ENCODE data around the gene SEH1L.
"Not testable (repeated sequence)": the region's sequence is repeated elsewhere in the genome, so short reads cannot be mapped to it uniquely, and the experiment has no call there.

SEH1L gene

DNA sequence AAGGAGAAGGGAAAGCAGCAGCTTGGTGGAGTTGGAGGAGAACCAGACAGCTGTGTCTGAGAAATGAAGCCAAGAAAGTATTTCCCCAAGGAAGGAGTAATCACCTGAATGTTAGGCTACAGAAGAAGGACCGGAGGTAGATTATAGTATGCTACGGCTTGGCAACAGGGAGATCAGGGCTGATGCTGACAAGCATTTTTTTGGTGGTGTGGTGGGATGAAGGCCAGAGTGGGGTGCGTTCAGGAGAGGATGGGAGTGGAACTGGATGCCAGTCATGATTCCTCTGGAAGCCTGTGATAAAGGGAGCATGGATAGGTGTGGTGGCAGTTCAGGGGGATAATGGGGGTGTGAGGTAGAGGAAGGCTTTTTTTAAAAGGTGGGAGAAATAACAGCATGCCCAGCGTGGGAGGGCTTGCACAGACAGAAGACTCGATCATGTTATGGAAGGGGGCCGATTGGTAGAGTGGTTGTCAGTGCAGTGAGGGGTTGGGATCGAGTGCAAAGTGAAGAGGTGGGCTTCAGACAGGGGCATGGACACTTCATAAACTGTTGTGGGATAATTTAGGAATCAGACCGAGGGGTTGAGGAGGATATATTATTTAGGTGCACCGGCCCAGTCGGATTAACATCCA is 49.0 kb downstream of the SEH1L start (continued):
- no peak for TF ChIP-seq ZNF221 (tag by site-specific recombination; IDR thresholded peaks at IDR 0.05; ENCODE audit: borderline replicate concordance)
- peak; percentile 52 for TF ChIP-seq ZFHX2 (tag by site-specific recombination; conservative IDR thresholded peaks at IDR 0.05)
- no peak for TF ChIP-seq REPIN1 (tag by site-specific recombination; IDR thresholded peaks at IDR 0.05; ENCODE audit: low read depth)

DNA sequence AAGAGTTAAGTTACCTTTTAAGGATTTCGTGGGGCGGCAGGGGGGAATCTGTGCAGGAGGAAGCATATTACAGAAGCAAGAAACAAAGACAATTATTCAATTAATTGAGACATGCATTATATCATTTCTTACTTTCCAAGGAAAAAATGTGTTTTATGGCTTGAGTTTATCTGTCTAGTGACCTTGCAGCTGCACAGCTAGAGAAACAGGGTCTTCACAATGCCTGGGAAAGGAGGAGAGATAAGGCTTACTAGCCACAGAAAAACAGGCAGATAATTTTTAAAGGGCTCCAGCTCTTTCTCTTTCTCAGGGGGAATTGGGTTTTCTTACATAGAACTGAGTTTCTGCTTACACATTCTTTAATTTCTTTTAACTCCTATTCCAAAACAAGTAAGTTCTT is 49.5 kb downstream of the SEH1L start:
- H3K4me1 ChIP-seq (ENCODE audit: control insufficient read depth, insufficient read depth, low read length) = peaks cover 11% of the 10 kb centered on the region; the same call in 1 of the 2 replicates
- H3K27ac ChIP-seq (ENCODE audit: extremely low read depth, low read depth, low read length); H3K9me3 ChIP-seq (ENCODE audit: control insufficient read depth, insufficient read depth, low read depth, low read length); H3K4me3 ChIP-seq (ENCODE audit: low read depth, low read length); POLR2A ChIA-PET: not testable (repeated sequence)
- CTCF ChIA-PET = interaction anchor here (0.7 kb wide), 1 partner anchor 669 kb away, joined by 3 read pairs; no protein-coding TSS in a partner anchor
- H3K36me3 ChIP-seq (ENCODE audit: control insufficient read depth in 2 of 2, insufficient read depth in 1 of 2, low read length in 2 of 2) = peaks cover 13 to 18% of the 10 kb centered on the region in 2 experiments

GRCh38 chr18:12998332-12999060 is 50.7 kb downstream of the SEH1L start:
- POLR2A ChIA-PET = interaction anchor here (3.3 kb wide), 1 partner anchor 7 kb away, joined by 28 read pairs; the partner anchor contains the start of gene CEP192
- no peaks in the 10 kb centered on the region for H3K9me3 ChIP-seq (ENCODE audit: control insufficient read depth, insufficient read depth, low read depth, low read length)
- no peak overlapping the region for H3K27ac ChIP-seq (ENCODE audit: extremely low read depth, low read depth, low read length)
- TF ChIP-seq ZNF785 (tag by site-specific recombination; IDR thresholded peaks at IDR 0.05) = no peak
- no peak for TF ChIP-seq ZFHX2 (tag by site-specific recombination; conservative IDR thresholded peaks at IDR 0.05)
- TF ChIP-seq ZNF664 (tag by site-specific recombination; IDR thresholded peaks at IDR 0.05) = peak; percentile 59; the same call in 1 of the 2 replicates
- TF ChIP-seq, protein P1, sequence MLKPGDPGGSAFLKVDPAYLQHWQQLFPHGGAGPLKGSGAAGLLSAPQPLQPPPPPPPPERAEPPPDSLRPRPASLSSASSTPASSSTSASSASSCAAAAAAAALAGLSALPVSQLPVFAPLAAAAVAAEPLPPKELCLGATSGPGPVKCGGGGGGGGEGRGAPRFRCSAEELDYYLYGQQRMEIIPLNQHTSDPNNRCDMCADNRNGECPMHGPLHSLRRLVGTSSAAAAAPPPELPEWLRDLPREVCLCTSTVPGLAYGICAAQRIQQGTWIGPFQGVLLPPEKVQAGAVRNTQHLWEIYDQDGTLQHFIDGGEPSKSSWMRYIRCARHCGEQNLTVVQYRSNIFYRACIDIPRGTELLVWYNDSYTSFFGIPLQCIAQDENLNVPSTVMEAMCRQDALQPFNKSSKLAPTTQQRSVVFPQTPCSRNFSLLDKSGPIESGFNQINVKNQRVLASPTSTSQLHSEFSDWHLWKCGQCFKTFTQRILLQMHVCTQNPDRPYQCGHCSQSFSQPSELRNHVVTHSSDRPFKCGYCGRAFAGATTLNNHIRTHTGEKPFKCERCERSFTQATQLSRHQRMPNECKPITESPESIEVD (tag by site-specific recombination; IDR thresholded peaks at IDR 0.05) = 0 out of 2 replicates have a peak, but pooled peaks have one; percentile 9
- H3K36me3 ChIP-seq (ENCODE audit: control insufficient read depth in 2 of 2, insufficient read depth in 1 of 2, low read length in 2 of 2) = peaks cover 22 to 23% of the 10 kb centered on the region in 2 experiments
- CTCF ChIA-PET = interaction anchor here (0.6 to 0.7 kb wide), 3 partner anchors 253 to 670 kb away, joined by 3 to 5 read pairs (median 3); no protein-coding TSS in a partner anchor
- H3K4me1 ChIP-seq (ENCODE audit: control insufficient read depth, insufficient read depth, low read length) = peaks cover 9% of the 10 kb centered on the region; the same call in 1 of the 2 replicates
- no peak overlapping the region for H3K4me3 ChIP-seq (ENCODE audit: low read depth, low read length)

GRCh38 chr18:13003466-13003896 is 55.7 kb downstream of the SEH1L start:
- 0 out of 2 replicates have a peak, but pooled peaks have one; percentile 18 for TF ChIP-seq ZNF660 (tag by site-specific recombination; IDR thresholded peaks at IDR 0.05)
- TF ChIP-seq, protein P2, sequence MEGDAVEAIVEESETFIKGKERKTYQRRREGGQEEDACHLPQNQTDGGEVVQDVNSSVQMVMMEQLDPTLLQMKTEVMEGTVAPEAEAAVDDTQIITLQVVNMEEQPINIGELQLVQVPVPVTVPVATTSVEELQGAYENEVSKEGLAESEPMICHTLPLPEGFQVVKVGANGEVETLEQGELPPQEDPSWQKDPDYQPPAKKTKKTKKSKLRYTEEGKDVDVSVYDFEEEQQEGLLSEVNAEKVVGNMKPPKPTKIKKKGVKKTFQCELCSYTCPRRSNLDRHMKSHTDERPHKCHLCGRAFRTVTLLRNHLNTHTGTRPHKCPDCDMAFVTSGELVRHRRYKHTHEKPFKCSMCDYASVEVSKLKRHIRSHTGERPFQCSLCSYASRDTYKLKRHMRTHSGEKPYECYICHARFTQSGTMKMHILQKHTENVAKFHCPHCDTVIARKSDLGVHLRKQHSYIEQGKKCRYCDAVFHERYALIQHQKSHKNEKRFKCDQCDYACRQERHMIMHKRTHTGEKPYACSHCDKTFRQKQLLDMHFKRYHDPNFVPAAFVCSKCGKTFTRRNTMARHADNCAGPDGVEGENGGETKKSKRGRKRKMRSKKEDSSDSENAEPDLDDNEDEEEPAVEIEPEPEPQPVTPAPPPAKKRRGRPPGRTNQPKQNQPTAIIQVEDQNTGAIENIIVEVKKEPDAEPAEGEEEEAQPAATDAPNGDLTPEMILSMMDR (tag by site-specific recombination; IDR thresholded peaks at IDR 0.05) = peak; percentile 79
- TF ChIP-seq ZNF677 (tag by site-specific recombination; IDR thresholded peaks at IDR 0.05) = no peak
- TF ChIP-seq, protein P3, sequence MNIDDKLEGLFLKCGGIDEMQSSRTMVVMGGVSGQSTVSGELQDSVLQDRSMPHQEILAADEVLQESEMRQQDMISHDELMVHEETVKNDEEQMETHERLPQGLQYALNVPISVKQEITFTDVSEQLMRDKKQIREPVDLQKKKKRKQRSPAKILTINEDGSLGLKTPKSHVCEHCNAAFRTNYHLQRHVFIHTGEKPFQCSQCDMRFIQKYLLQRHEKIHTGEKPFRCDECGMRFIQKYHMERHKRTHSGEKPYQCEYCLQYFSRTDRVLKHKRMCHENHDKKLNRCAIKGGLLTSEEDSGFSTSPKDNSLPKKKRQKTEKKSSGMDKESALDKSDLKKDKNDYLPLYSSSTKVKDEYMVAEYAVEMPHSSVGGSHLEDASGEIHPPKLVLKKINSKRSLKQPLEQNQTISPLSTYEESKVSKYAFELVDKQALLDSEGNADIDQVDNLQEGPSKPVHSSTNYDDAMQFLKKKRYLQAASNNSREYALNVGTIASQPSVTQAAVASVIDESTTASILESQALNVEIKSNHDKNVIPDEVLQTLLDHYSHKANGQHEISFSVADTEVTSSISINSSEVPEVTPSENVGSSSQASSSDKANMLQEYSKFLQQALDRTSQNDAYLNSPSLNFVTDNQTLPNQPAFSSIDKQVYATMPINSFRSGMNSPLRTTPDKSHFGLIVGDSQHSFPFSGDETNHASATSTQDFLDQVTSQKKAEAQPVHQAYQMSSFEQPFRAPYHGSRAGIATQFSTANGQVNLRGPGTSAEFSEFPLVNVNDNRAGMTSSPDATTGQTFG (tag by site-specific recombination; IDR thresholded peaks at IDR 0.05; ENCODE audit: borderline replicate concordance) = no peak
- peak; percentile 67; the same call in 1 of the 2 replicates for TF ChIP-seq ZSCAN16 (tag by site-specific recombination; IDR thresholded peaks at IDR 0.05)
- TF ChIP-seq ZNF654 (tag by site-specific recombination; IDR thresholded peaks at IDR 0.05; ENCODE audit: low read depth) = peak; percentile 35; the same call in 1 of the 2 replicates
- no peak overlapping the region for H3K27ac ChIP-seq (ENCODE audit: extremely low read depth, low read depth, low read length)
- CTCF ChIA-PET = interaction anchor here (0.6 to 2.9 kb wide), 4 partner anchors 11 to 40 kb away, joined by 3 to 13 read pairs (median 4); no protein-coding TSS in a partner anchor
- no peaks in the 10 kb centered on the region for H3K9me3 ChIP-seq (ENCODE audit: control insufficient read depth, insufficient read depth, low read depth, low read length)
- H3K36me3 ChIP-seq (ENCODE audit: control insufficient read depth in 2 of 2, insufficient read depth in 1 of 2, low read length in 2 of 2) = peaks cover 29 to 53% of the 10 kb centered on the region in 2 experiments
- no peaks in the 10 kb centered on the region for H3K4me1 ChIP-seq (ENCODE audit: control insufficient read depth, insufficient read depth, low read length)
- POLR2A ChIA-PET = interaction anchor here (0.7 to 1.0 kb wide), 2 partner anchors 13 kb away, joined by 6 to 9 read pairs; no protein-coding TSS in a partner anchor
- H3K4me3 ChIP-seq (ENCODE audit: low read depth, low read length) = no peak overlapping the region

Data from HEK293 (cell line).